Measurements from ENCODE around the gene PEX11A. TPM values are rescaled to one million over a fixed set of nuclear protein-coding genes. Genes with fewer than 3 reads are reported as not detected.
A peak's percentile ranks its signal among the peaks of the same experiment; 100 is the strongest.

PEX11A gene
- polyA plus RNA-seq, 4 donors = 16.3 to 22.1 (median 20.0) TPM

DNA sequence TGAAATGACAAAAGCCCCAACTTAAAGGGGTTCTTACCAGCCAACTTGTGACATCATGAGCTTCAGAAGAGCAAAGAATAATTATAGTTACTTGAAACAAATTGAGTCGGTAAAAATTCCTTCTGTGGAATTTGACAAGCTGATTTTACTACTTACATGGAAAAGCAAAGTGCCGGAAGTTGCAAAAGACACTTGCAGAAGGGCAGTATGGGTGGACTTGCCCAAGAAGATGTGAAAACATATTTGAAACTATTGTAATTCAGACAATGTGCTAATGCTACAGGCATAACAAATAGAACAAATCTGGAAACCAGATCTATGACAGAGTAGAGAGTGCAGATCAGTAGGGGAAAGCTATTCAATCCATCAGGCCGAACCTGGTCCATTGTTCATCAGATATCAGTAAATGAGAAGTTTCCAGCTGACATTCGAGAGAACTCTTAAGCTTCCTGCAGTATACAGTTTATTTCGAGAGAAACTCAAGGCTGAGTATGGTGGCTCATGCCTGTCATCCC, 32.8 kb downstream of the PEX11A start:
- DNase-seq (ENCODE audit: low read depth in 4 of 4, low spot score in 3 of 4) = no peak

DNA sequence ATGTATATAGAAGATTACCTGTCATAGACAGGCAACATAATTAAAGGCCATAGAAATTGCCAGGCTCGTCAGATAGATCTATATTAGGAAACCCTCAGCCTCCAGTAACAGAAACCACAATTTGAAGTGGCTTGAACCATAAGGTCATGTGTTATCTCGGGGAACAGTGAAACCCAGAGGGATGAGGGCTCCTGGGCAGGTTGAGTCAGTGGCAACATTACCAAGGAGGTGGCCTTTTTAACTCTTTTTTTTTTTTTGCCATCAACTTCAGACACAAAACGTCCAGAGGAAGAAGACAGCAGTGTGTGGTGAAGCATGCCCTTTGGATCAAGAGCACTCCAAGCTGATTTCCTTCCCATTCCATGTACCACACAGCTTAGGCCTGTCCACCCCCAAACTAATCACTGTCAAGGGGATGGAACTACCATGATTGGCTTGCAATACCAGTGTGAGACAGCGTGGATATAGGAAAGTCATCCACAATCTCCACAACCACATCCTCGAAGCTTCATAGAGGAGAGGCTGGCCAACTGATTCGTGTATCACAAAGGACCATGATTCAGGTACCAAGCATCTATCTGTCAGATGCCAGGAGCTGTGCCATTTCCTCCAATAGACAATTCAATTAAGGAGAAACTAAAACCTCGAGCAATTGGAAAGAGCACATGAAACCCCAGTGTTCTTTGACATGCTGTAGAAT, 34.3 kb downstream of the PEX11A start:
- DNase-seq (ENCODE audit: low read depth in 4 of 4, low spot score in 3 of 4) = no peak

DNA sequence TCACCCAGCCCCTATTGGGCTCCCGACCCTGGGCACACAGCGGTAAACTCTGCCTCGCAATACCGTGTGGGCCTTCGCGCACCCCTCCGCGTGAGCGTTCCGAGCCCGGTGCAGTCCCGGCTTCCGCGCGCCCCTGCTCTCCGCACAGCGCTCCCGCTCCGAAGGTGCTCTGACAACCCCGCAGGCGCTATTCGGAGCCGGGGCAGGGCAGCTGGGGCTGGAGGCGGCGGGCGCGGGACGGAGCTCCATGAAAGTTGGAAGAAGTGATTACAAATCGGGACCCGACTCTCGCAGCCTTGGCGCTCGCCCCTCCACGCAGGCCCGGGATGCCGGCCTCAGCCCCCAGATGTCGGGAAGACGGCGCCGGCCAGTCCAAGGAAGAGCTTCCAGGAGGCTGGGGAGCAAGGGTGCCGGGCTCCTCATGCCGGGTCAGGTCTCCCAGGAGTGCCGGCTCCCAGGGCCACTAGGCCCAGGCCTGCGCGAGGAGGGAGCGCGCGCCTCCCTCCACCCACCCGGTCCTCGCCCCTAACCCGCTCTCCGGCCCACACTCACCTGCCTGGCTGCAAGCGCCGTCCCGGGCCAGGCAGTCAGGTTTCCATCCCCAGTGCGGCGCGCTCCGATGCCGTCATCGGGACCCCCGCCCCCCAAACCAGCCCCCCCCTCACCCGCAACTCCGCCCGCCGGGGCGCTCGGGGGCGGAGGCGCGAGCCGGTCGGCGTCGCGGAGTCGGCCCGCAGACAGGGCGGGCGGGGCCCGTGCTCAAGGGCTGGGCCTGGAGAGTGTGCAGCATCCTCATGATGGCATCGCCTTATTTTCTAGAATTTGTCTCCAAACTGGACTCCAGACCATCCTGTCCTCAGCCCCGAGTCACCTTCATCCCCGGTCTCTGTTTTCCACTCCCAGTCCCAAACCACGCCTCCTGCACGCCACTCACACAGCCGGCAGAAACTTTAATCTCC, 35.4 kb downstream of the PEX11A start, which contains the start of gene KIF7:
Gene KIF7, minus strand, starts transcription at position 621 of the 959 bp plus-strand sequence. CDS start 2,537 bp downstream, outside the sequence.
- peak in 2 of 4 donors; percentile 44 to 47 for DNase-seq (ENCODE audit: low read depth in 4 of 4, low spot score in 3 of 4)

GRCh38 chr15:89654301-89654761, 36.2 kb downstream of the PEX11A start:
- DNase-seq (ENCODE audit: low read depth in 4 of 4, low spot score in 3 of 4) = no peak

DNA sequence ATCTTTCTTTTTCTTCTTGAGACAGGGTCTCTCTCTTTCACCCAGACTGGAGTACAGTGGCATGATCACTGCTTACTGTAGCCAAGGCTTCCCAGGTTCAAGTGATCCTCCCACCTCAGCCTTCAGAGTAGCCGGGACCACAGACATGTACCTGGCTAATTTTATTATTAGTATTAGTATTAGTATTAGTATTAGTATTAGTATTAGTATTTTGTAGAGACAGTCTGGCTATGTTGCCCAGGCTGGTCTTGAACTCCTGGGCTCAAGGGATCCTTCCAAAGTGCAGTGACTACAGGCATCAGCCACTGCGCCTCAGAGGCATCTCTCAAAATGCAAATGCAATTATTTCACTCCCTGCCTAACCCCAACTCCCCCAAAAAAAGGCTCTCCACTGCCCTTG, 37.0 kb downstream of the PEX11A start:
- no peak for DNase-seq (ENCODE audit: low read depth in 4 of 4, low spot score in 3 of 4)

- DNase-seq (ENCODE audit: low read depth in 4 of 4, low spot score in 3 of 4) = no peak
These were observed 37.9 kb downstream of the PEX11A start for GRCh38 chr15:89652666-89653065.

DNA sequence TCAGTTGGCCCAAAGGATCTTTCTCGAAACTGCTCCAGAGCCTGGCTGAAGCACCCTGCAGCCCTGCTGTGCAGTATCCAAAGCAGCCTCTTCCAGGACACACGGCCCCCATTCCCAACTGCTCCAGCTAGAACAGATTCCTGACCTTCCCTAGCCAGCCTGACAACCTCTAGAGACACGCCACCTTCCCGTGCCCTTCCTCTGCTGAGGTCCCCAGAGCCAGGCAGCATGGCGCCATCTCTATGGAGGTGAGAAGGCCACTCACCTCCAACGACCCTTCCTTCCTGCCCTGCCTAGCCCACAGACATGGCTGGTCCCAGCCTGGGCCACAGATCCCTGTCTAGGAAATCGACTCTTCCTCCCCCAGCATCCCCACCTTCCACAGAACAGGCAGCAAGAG, 38.4 kb downstream of the PEX11A start:
- no peak for DNase-seq (ENCODE audit: low read depth in 4 of 4, low spot score in 3 of 4)

DNA sequence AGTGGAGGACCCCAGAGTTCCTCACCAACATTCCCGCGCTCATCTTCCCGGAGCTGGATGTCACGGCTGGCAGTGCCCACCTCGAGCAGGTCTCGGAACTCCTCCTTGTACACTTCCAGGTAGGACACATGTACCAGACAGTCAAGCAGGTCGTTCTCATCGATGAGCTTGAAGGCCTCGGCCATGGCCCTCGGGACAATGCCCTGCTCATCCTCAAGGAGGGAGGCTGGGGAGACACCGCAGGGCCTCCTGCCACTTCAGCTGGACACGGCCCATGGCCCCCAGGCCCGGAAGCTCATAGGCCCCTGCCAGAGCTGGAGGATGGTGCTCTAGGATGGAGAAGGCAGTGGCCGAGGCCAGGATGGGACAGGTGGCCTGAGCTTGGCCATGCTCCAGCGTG, 40.8 kb downstream of the PEX11A start:
- DNase-seq (ENCODE audit: low read depth in 4 of 4, low spot score in 3 of 4) = no peak

DNA sequence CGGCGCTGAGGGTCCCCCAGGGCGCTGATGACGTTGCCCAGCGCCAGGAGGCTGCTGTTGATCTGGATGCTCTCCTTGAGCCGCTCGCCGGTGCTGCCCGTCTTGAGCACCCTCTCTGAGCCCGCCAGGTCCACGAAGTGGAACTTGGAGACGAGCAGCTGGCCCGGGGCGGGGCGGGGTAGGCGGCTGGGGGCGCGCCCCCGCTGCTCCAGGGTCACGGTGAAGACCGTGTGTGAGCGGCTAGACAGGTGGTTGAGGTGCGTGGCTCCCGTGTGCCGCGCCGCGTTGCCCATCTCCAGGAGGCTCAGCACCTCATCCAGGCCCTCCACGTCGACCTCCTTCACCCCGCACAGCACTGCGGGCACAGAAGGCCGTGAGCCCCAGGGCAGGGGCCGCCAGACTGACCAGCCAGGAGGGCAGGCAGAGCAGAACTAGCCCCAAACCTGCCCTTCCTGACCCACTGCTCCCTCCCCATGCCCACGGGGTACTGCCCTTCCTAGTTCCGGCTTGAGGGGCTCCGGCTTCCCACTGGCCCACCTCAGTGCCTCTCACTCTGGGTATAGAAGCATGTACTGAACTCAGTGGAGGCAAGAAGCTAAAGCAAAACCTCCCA, 41.4 kb downstream of the PEX11A start:
- DNase-seq (ENCODE audit: low read depth in 4 of 4, low spot score in 3 of 4) = no peak

GRCh38 chr15:89648106-89649012, 42.2 kb downstream of the PEX11A start:
- no peak for DNase-seq (ENCODE audit: low read depth in 4 of 4, low spot score in 3 of 4)

- peak in 1 of 4 donors; percentile 63 for DNase-seq (ENCODE audit: low read depth in 4 of 4, low spot score in 3 of 4)
These were observed 43.2 kb downstream of the PEX11A start for GRCh38 chr15:89647191-89647851.

GRCh38 chr15:89646416-89647141, 44.0 kb downstream of the PEX11A start:
- no peak for DNase-seq (ENCODE audit: low read depth in 4 of 4, low spot score in 3 of 4)

DNA sequence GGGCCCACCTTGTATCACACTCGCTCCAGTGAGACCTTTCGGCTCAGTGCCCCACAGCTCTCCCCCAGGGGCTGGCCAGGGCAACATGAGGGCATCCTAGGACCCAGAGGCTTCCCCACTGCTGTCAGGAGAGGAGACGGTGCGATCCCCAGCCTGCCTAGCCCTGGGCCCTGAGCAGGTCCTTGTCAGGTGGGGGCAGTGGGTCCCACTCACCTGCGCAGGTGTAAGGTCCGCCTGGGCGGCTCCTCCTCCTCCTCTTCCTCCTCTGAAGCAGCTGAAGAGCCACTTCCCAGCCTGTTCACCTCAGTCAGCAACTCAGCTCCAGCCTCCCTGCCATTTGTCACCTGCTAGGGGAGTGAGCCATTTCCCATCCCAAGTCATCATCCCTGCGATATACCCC, 44.9 kb downstream of the PEX11A start:
- DNase-seq (ENCODE audit: low read depth in 4 of 4, low spot score in 3 of 4) = no peak

DNA sequence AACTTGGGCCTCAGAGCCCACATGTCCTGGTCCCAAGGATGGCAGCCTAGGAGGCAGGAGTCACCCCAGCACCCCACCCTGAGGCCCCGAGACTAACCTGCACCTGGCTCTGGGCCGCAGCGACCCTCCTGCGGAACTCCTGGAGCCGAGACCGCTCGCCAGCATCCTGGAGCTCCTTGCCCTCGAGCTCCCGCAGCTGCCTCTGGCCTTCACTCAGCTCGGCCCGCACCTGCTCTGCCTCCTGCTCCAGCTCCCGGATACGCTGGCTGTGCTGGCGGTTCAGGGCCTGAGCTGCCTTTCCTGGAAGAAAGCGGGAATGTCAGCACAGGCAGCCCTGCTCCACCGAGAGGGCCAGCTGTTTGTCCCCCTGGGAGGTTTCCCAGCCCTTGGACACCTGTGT, 48.4 kb downstream of the PEX11A start:
- DNase-seq (ENCODE audit: low read depth in 4 of 4, low spot score in 3 of 4) = no peak

- DNase-seq (ENCODE audit: low read depth in 4 of 4, low spot score in 3 of 4) = no peak
These were observed 49.5 kb downstream of the PEX11A start for GRCh38 chr15:89641053-89641452.

GRCh38 chr15:89640245-89640644, 50.3 kb downstream of the PEX11A start:
- no peak for DNase-seq (ENCODE audit: low read depth in 4 of 4, low spot score in 3 of 4)

DNA sequence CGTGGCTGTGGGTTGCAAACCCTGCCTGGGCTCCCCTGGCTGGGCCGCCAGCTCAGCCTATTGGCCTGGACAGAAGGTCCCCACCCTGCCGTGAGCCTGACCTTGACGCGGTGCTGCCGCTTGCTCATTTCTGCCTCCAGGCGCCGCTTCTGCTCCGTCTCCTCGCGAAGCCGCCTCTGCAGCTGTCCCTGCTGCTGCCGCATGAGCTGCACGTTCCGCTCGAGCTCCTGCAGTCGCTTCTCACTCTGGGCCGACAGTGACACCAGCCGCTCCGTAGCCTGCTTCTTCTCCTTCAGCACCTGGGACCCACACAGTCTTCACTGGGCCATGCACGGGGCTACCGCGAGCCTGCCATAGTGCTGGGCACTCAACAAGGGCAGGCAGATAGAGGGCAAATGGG, 57.0 kb downstream of the PEX11A start:
- no peak for DNase-seq (ENCODE audit: low read depth in 4 of 4, low spot score in 3 of 4)

GRCh38 chr15:89632563-89633430, 57.8 kb downstream of the PEX11A start:
- DNase-seq (ENCODE audit: low read depth in 4 of 4, low spot score in 3 of 4) = no peak

Data from right renal pelvis (tissue), 4 donors.